WI38 (cell line): ENCODE measurements around the gene KLC1.
"Not testable (repeated sequence)": the region's sequence is repeated elsewhere in the genome, so short reads cannot be mapped to it uniquely, and the experiment has no call there.

Experiments
- H3K4me3 ChIP-seq: 2 replicates; pipeline ENCODE4 v1.5.1; 2011; ENCODE audit warnings: low read depth, mild to moderate bottlenecking, control low read depth, low read length
- TF ChIP-seq, protein P1 (sequence below): IDR thresholded peaks from 2 replicates; pipeline ENCODE4 v1.5.1; 2012; ENCODE audit warnings: low read depth, mild to moderate bottlenecking, control low read depth, low read length

The KLC1 gene

DNA sequence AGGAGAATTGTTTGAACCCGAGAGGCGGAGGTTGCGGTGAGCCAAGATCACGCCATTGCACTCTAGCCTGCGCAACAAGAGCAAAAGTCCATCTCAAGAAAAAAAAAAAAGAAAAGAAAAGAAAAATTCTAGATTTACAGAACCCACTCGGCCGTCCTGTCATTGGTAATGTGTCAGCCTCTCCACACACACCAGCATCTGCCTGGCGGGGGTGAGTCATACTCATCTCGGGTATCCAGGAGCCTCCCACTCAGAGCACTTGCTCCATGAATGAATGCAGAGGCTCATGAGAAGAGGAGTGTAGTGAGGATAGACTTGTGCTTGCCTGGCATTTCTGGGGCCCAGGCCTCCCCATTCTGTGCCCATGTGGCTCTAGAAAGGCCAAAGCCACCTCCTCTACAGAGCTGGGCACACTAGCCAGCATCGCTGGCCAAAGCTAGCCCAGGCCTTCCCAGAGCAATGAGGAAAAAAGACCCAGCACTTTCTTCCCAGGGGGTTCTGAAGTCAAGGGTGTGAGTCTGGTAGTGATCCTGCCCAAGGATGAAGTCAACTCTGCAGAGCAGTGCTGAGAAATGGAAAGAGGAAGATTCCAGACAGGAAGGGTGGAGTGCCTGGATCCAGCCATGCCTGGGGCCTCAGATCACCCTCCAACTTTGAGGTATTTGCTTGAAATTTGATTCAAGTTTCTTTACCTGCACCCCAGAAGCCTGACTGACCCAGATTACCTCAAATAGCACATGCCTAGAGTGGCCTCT is 31.2 kb upstream of the KLC1 start:
- H3K4me3 ChIP-seq, result no peak overlapping the region

DNA sequence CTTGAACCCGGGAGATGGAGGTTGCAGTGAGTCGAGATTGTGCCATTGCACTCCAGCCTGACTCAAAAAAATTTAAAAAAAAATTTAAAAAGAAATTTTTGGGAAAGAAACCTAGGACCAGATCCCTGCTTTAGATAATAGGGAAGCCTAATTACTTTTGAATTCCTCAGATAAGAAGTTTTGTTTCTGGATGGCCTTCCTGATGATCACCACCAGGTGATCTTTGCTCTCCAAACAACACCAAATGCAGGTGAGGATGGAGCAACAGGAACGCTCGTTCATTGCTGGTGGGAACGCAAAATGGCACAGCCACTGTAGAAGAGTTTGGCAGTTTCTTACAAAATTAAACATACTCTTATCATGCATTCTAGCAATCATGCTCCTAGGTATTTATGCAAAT is 28.5 kb upstream of the KLC1 start:
- H3K4me3 ChIP-seq, result no peak overlapping the region
- TF ChIP-seq, protein P1, sequence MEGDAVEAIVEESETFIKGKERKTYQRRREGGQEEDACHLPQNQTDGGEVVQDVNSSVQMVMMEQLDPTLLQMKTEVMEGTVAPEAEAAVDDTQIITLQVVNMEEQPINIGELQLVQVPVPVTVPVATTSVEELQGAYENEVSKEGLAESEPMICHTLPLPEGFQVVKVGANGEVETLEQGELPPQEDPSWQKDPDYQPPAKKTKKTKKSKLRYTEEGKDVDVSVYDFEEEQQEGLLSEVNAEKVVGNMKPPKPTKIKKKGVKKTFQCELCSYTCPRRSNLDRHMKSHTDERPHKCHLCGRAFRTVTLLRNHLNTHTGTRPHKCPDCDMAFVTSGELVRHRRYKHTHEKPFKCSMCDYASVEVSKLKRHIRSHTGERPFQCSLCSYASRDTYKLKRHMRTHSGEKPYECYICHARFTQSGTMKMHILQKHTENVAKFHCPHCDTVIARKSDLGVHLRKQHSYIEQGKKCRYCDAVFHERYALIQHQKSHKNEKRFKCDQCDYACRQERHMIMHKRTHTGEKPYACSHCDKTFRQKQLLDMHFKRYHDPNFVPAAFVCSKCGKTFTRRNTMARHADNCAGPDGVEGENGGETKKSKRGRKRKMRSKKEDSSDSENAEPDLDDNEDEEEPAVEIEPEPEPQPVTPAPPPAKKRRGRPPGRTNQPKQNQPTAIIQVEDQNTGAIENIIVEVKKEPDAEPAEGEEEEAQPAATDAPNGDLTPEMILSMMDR, result no peak

More for the DNA sequence above, 31.2 kb upstream of the KLC1 start:
- TF ChIP-seq, protein P1, result no peak

DNA sequence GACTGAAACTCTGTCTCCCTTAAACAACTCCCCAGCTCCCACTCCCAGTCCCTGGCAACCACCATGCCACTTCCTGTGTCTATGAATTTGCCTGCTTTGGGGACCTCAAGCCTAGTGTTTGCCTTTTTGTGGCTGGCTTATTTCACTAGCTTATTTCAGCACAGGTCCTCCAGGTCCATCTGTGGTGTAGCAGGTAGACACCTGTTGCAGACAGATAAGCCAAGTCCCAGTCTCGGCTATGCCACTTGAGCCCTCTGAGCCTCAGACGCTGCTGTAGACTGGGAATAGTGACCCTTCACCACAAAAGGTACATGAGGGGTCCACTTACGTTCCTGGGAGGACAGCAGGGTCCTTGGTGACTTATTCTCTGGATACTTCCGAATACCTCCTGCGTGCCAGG is 24.4 kb upstream of the KLC1 start:
- no peak overlapping the region for H3K4me3 ChIP-seq
- TF ChIP-seq, protein P1, result no peak

DNA sequence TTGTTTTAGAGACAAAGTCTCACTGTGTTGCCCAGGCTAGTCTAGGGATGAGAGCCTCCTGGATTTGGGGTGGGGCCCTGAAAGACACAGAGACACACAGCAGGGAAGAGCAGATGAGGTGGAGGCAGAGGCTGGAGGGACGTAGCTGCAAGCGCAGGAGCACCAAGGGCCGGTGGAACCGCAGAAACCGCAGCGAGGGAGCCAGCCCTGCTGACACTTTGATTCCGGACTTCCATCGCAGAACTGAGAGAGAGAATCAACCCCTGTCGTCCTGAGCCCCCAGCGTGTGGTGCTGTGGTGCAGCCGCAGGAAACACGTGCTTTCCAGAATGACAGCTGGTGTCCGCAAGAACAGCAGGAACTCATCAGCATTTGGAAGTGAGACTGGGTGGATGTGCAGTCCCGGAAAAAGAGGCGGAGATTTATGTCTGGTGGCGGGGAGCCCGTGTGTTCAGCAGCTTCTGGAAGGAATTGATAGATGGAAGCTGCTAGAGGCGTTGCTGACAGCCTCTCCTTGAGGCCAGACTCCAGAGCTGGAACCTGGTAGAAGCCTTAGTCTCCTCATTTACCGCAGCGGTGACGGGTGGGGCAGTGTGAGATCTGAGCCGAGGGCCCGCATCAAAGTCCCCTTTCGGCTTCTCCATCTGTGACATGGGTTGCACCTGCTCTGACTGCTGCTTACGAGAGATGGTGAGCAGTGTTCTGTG is 21.9 kb upstream of the KLC1 start:
- H3K4me3 ChIP-seq, result peak overlapping the region; percentile 24; the same call in 1 of the 2 replicates
- TF ChIP-seq, protein P1, result peak; percentile 10; the same call in 1 of the 2 replicates

DNA sequence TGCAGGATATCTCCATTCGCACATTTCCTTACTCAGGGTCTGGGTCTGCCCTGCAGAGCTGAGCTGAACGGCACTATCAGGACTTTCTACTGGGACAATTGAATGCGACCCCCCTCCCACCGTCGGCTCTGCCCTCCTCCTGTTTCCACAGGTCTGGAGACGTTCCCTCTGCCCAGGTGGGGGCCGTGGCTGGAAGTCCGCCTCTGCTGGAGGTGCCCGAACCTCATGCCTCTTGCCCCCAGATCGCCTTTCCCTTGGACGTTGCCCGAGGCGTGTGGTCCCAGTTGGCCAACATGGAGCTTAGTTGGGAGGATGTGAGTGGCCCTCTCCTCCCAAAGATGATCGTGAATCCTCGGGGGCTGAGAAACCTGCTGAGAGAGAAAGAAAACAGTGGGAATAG is 21.2 kb upstream of the KLC1 start:
- TF ChIP-seq, protein P1, result no peak
- no peak overlapping the region for H3K4me3 ChIP-seq

GRCh38 chr14:103609081-103609480 is 19.9 kb upstream of the KLC1 start:
- H3K4me3 ChIP-seq, result not testable (repeated sequence)

- H3K4me3 ChIP-seq, result no peak overlapping the region
- TF ChIP-seq, protein P1, result no peak
Observed at GRCh38 chr14:103611215-103611614, 17.8 kb upstream of the KLC1 start.
